Fibroblast of villous mesenchyme (primary cell): ENCODE results near the gene ZNF221. TPM values are rescaled to one million over a fixed set of nuclear protein-coding genes. Genes with fewer than 3 reads are reported as not detected.

Experiments
- DNase-seq: peaks from one replicate; pipeline ENCODE4 v3.0.0-alpha.2; 2010; ENCODE audit warnings: low read depth
- H3K4me3 ChIP-seq: 2 replicates; pipeline ENCODE4 v1.5.1; 2011; ENCODE audit warnings: low read depth, mild to moderate bottlenecking, low read length
- CTCF ChIP-seq: IDR thresholded peaks from 2 replicates; pipeline ENCODE4 v1.5.1; 2012; ENCODE audit warnings: low read depth, mild to moderate bottlenecking, low read length; ENCODE audit not compliant: insufficient read depth
- total RNA-seq: library from RNA; depleted of rRNA; stranded (reverse); fragments of >200 nt; gene quantifications from 2 replicates; pipeline ENCODE4 v1.2.3, GENCODE V29; 2012

Gene ZNF221
- total RNA-seq, result 7.4 and 10.4 TPM in 2 replicates

DNA sequence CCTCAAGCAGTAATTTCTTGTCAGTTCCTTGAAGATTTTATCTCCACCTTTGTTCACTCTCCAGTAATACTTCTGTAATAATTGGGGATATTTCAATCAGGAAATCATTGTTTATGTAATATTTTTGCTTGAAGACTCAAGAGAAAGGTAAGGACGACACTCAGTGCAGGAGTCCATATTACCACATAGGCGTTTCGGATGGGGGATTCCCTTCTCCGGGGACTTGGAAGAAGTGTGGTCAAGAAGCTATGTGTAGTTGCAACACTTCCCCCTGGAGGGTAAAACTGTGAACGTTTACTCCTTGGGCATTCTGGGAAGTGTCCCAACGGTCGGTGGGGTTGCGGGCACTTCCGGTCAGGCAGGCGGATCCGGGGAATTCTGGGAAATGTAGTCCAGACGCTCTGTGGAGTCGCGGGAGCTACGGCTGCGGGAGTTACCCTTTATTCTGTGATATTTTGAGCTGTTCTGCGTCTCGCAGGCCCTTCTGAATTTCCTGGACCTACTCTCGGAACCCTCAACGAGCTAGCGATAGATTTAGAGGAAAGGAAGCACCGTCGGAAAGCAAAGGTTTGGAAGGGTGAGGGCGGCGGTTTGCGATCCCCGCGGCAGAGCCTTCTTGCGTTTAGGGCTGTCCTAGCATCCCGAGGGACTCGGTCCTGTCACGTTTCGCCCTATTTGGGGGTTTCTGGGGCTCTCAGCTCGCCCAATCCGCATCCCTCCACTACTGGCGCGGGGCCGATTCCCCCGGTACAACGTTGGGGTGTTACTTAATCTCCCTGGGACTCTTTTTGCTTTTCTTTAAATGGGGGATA, at the start of gene ZNF221:
Gene ZNF221 (plus strand): TSS at position 395 of the 812 bp plus-strand sequence. CDS start 11,499 bp downstream, outside the sequence.
- TF ChIP-seq CTCF, result peak; percentile 12
- DNase-seq, result peak; percentile 99
- peak within 1 kb of the TSS; percentile 79 for H3K4me3 ChIP-seq

DNA sequence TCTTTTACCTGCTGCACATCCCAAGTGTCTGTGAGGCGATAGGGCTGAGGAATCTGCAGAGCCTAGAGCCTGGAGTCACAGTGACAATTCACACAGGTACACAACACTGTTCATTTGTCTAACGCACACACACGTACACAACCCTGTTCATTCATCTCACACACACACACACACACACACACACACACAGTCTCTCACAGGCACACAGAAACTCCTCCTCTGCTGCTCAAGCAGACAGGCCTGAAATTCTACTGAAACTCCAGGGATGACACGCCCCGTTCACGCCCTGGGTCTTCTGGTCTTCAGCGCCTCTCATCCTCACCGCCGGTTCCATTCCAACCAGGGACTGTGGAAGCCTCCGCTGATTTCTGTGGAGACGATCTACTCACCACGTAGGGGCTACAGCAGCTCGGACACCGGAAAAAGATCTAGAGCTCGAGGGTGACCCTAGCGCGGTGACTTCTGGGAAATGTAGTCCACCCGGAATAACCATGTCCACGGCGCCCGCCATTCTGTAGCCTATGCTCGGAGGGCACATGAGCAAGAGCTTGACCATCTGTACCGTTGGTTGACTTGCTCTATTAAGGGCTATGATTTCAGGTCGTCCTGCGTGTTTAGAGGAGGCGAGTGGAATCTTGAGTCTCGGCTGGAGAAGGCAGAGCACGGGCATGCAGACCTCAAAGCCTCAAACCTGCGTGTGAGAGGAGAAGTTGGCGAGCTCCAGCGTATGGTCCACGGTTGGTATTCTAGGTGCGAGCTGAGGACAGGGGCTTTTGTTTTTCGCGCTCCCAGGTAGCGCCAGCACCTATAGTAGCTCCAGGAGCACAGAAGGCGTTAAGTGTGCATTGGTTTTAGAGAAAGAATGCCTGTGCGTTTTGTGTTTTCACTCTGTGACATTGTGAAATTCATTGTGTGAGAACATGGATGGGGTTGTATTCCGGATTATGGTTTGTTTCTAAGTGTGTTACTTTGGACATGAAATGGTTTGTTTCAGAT, 49.3 kb upstream of the ZNF221 start:
- no peak for TF ChIP-seq CTCF
- DNase-seq, result peak; percentile 90
- H3K4me3 ChIP-seq, result peak overlapping the region; percentile 77

DNA sequence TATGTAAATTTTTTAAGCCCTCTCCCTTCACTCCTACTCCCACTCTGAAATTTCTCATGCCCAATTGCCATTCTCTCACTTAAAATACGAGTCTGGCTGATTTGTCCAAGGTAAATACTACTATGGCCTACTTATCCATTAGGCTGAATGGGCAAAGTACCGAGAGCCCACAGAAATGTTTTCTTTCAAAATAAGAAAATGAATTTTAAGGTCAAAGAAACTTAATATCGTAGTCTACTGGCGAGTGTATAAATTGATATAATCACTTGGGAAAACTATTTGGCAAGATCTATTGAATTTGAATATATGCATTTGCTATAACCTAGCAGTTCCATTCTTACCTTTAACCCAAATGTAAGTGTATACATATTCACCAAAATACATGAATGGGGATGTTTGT, 48.6 kb upstream of the ZNF221 start:
- peak overlapping the region; percentile 77 for H3K4me3 ChIP-seq
- no peak for DNase-seq
- no peak for TF ChIP-seq CTCF

DNA sequence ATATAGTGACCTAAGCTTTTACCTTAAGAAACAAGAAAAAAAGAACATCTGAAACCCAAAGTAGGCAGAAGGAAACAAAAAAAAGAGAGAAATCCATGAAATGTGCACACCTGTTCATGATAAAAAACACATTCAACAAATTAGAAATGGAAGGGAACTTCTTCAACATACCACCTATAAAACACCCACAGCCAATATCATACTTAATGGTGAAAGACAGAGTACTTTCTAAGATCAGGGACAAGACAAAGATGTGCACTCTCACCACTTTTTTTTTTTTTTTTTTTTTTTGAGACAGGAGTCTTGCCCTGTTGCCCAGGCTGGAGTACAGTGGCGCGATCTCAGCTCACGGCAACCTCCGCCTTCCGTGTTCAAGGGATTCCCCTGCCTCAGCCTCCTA, 45.1 kb upstream of the ZNF221 start:
- DNase-seq, result no peak
- H3K4me3 ChIP-seq, result no peak overlapping the region
- no peak for TF ChIP-seq CTCF

- no peak for DNase-seq
- H3K4me3 ChIP-seq, result no peak overlapping the region
- TF ChIP-seq CTCF, result no peak
Observed at GRCh38 chr19:43906774-43907173, 44.3 kb upstream of the ZNF221 start.

- H3K4me3 ChIP-seq, result no peak overlapping the region
- TF ChIP-seq CTCF, result no peak
- DNase-seq, result no peak
Observed at GRCh38 chr19:43908659-43909058, 42.4 kb upstream of the ZNF221 start.
